Vagina (tissue), 2 donors: Measurements from ENCODE around the gene RBM33.

Source experiments
- POLR2AphosphoS5 ChIP-seq, 2 donors: sonication (generic); formaldehyde crosslinking; IDR thresholded peaks; one replicate each; pipeline ENCODE4 v1.9.0; 2017; ENCODE audit warnings: antibody characterized with exemption in 2 of 2, mild to moderate bottlenecking in 2 of 2, low read depth in 1 of 2; ENCODE audit not compliant: insufficient read depth in 1 of 2
- TF ChIP-seq, protein P1 (sequence below), 3 experiments: fragments of 450-650 bp in 2 of 3; fragments of 200-600 bp in 1 of 3; sonication (generic) in 1 of 3; IDR thresholded peaks; one replicate each; pipeline ENCODE4 v1.5.1; 2017 to 2019; ENCODE audit warnings: antibody characterized with exemption in 3 of 3, mild to moderate bottlenecking in 2 of 3, moderate library complexity in 2 of 3

GRCh38 chr7:155731380-155731779 is 86.9 kb downstream of the RBM33 start:
- TF ChIP-seq, protein P1, sequence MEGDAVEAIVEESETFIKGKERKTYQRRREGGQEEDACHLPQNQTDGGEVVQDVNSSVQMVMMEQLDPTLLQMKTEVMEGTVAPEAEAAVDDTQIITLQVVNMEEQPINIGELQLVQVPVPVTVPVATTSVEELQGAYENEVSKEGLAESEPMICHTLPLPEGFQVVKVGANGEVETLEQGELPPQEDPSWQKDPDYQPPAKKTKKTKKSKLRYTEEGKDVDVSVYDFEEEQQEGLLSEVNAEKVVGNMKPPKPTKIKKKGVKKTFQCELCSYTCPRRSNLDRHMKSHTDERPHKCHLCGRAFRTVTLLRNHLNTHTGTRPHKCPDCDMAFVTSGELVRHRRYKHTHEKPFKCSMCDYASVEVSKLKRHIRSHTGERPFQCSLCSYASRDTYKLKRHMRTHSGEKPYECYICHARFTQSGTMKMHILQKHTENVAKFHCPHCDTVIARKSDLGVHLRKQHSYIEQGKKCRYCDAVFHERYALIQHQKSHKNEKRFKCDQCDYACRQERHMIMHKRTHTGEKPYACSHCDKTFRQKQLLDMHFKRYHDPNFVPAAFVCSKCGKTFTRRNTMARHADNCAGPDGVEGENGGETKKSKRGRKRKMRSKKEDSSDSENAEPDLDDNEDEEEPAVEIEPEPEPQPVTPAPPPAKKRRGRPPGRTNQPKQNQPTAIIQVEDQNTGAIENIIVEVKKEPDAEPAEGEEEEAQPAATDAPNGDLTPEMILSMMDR (IDR thresholded peaks at IDR 0.05) = no peak
- TF ChIP-seq POLR2AphosphoS5 (IDR thresholded peaks at IDR 0.05; ENCODE audit: insufficient read depth in 1 of 2, low read depth in 1 of 2) = no peak
